Trophoblast cell (in vitro differentiated cells and primary cell): Measurements from ENCODE around the gene CACNA1C.
A peak's percentile ranks its signal among the peaks of the same experiment; 100 is the strongest.

Experiments
- DNase-seq, 2 donors: peaks; one replicate each; pipeline ENCODE4 v3.0.0-alpha.2; 2016
- H2AFZ ChIP-seq: 2 replicates; pipeline ENCODE4 v1.6.1; 2013; ENCODE audit warnings: low read length, moderate library complexity, mild to moderate bottlenecking; ENCODE audit not compliant: insufficient read depth, poor library complexity
- H2AK5ac ChIP-seq: 2 replicates; pipeline ENCODE4 v1.6.1; 2013; ENCODE audit warnings: mild to moderate bottlenecking, low read length
- H2BK120ac ChIP-seq: 2 replicates; pipeline ENCODE4 v1.6.1; 2013; ENCODE audit warnings: low read length, mild to moderate bottlenecking, moderate library complexity; ENCODE audit not compliant: insufficient read depth, poor library complexity
- H2BK12ac ChIP-seq: 2 replicates; pipeline ENCODE4 v1.6.1; 2013; ENCODE audit warnings: mild to moderate bottlenecking, low read length, moderate library complexity
- H2BK5ac ChIP-seq: 2 replicates; pipeline ENCODE4 v1.6.1; 2013; ENCODE audit warnings: low read length, low read depth, moderate library complexity, mild to moderate bottlenecking; ENCODE audit not compliant: poor library complexity
- H3K14ac ChIP-seq: 2 replicates; pipeline ENCODE4 v1.6.1; 2013; ENCODE audit warnings: mild to moderate bottlenecking, low read length
- H3K18ac ChIP-seq: 2 replicates; pipeline ENCODE4 v1.6.1; 2013; ENCODE audit warnings: mild to moderate bottlenecking, low read length
- H3K23ac ChIP-seq: 2 replicates; pipeline ENCODE4 v1.6.1; 2013; ENCODE audit warnings: low read length
- H3K27ac ChIP-seq: 2 replicates; pipeline ENCODE4 v1.5.1; 2013; ENCODE audit warnings: low read depth, mild to moderate bottlenecking, inconsistent platforms, low read length, moderate library complexity
- H3K27me3 ChIP-seq: 2 replicates; pipeline ENCODE4 v1.6.1; 2013; ENCODE audit warnings: inconsistent platforms, mild to moderate bottlenecking, low read length, moderate library complexity; ENCODE audit not compliant: insufficient read depth
- H3K36me3 ChIP-seq, 2 experiments: 1 replicate in 1 of 2; 2 replicates in 1 of 2; pipeline ENCODE4 v1.6.1; 2013; ENCODE audit warnings: low read length in 2 of 2, mild to moderate bottlenecking in 2 of 2, moderate library complexity in 1 of 2; ENCODE audit not compliant: insufficient read depth in 2 of 2, control insufficient read depth in 1 of 2
- H3K4ac ChIP-seq: 2 replicates; pipeline ENCODE4 v1.6.1; 2013; ENCODE audit warnings: low read depth, mild to moderate bottlenecking, low read length, moderate library complexity
- H3K4me1 ChIP-seq, 2 experiments: 1 replicate in 1 of 2; 2 replicates in 1 of 2; pipeline ENCODE4 v1.6.1; 2013; ENCODE audit warnings: low read length in 2 of 2, mild to moderate bottlenecking in 2 of 2, moderate library complexity in 1 of 2; ENCODE audit not compliant: insufficient read depth in 2 of 2, control insufficient read depth in 1 of 2
- H3K4me2 ChIP-seq: 2 replicates; pipeline ENCODE4 v1.6.1; 2013; ENCODE audit warnings: inconsistent platforms, mild to moderate bottlenecking, low read length, moderate library complexity
- H3K4me3 ChIP-seq: 2 replicates; pipeline ENCODE4 v1.5.1; 2013; ENCODE audit warnings: mild to moderate bottlenecking, low read depth, low read length, inconsistent platforms
- H3K79me1 ChIP-seq: one replicate; pipeline ENCODE4 v1.6.1; 2013; ENCODE audit warnings: low read length
- H3K79me2 ChIP-seq: 2 replicates; pipeline ENCODE4 v1.6.1; 2013; ENCODE audit warnings: low read length, mild to moderate bottlenecking; ENCODE audit not compliant: control insufficient read depth, insufficient read depth, poor library complexity
- H3K9ac ChIP-seq: 2 replicates; pipeline ENCODE4 v1.6.1; 2013; ENCODE audit warnings: mild to moderate bottlenecking, low read length
- H3K9me3 ChIP-seq: 2 replicates; pipeline ENCODE4 v1.6.1; 2013; ENCODE audit warnings: low read depth, mild to moderate bottlenecking, control low read depth, inconsistent platforms, low read length; ENCODE audit not compliant: insufficient read depth
- H4K12ac ChIP-seq: 2 replicates; pipeline ENCODE4 v1.6.1; 2013; ENCODE audit warnings: low read depth, mild to moderate bottlenecking, low read length, moderate library complexity
- H4K8ac ChIP-seq: 2 replicates; pipeline ENCODE4 v1.6.1; 2013; ENCODE audit warnings: low read depth, mild to moderate bottlenecking, low read length, moderate library complexity
- H4K91ac ChIP-seq: one replicate; pipeline ENCODE4 v1.6.1; 2013; ENCODE audit warnings: low read depth, mild to moderate bottlenecking, low read length, moderate library complexity
- WGBS: extraction: QIAGEN DNeasy Blood & Tissue Kit; methylation state at CpG from one replicate; pipeline ENCODE4 v1.1.7; 2013; ENCODE audit warnings: missing lambda C conversion rate; ENCODE audit not compliant: insufficient read length, insufficient coverage; ENCODE audit errors: extremely low coverage; 5-methylcytosine and 5-hydroxymethylcytosine counted together

CACNA1C gene

GRCh38 chr12:2482938-2483660, 430.3 kb downstream of the CACNA1C start:
- Histone ChIP-seq H2BK12ac (no peak overlapping the region), H3K27ac (no peak overlapping the region), H4K12ac (no peak overlapping the region), H3K4ac (no peak overlapping the region), H3K79me1 (no peaks in the 10 kb centered on the region), H3K9me3 (peaks cover 2% of the 10 kb centered on the region), H4K91ac (no peak overlapping the region), H2BK120ac (no peak overlapping the region), H3K79me2 (no peaks in the 10 kb centered on the region), H3K14ac (no peak overlapping the region), H4K8ac (no peak overlapping the region), H2AFZ (no peak overlapping the region), H3K27me3 (no peaks in the 10 kb centered on the region), H3K4me3 (no peak overlapping the region), H3K4me2 (no peak overlapping the region), H3K18ac (no peak overlapping the region), H3K36me3 (peaks cover 2 to 8% of the 10 kb centered on the region in 2 experiments), H2BK5ac (no peak overlapping the region), H3K4me1 (no peaks in the 10 kb centered on the region), H3K23ac (no peak overlapping the region), H2AK5ac (no peak overlapping the region), H3K9ac (no peak overlapping the region)
- DNase-seq = no peak
- no CpG with 5 or more reads among the region's 13 CpGs for WGBS

- Histone ChIP-seq H3K4me2 (no peak overlapping the region), H3K4me3 (no peak overlapping the region), H2BK5ac (no peak overlapping the region), H3K9ac (no peak overlapping the region), H2BK120ac (no peak overlapping the region), H3K9me3 (peaks cover 2% of the 10 kb centered on the region), H3K18ac (no peak overlapping the region), H3K79me2 (no peaks in the 10 kb centered on the region), H4K12ac (no peak overlapping the region), H2AFZ (no peak overlapping the region), H3K14ac (no peak overlapping the region), H3K79me1 (no peaks in the 10 kb centered on the region), H4K8ac (no peak overlapping the region), H3K27ac (no peak overlapping the region), H3K36me3 (peaks cover 5 to 8% of the 10 kb centered on the region in 2 experiments), H3K4ac (no peak overlapping the region), H2AK5ac (no peak overlapping the region), H3K4me1 (no peaks in the 10 kb centered on the region), H2BK12ac (no peak overlapping the region), H3K27me3 (no peaks in the 10 kb centered on the region), H4K91ac (no peak overlapping the region), H3K23ac (no peak overlapping the region)
- no CpG with 5 or more reads among the region's 3 CpGs for WGBS
- no peak for DNase-seq
These were observed 430.9 kb downstream of the CACNA1C start for GRCh38 chr12:2483713-2484112.

- Histone ChIP-seq H4K91ac (no peak overlapping the region), H3K79me1 (no peaks in the 10 kb centered on the region), H3K27me3 (no peaks in the 10 kb centered on the region), H3K18ac (no peak overlapping the region), H3K4me2 (no peak overlapping the region), H2AK5ac (no peak overlapping the region), H3K9me3 (peaks cover 2% of the 10 kb centered on the region), H4K8ac (no peak overlapping the region), H2BK5ac (no peak overlapping the region), H3K4ac (no peak overlapping the region), H4K12ac (no peak overlapping the region), H3K4me1 (no peaks in the 10 kb centered on the region), H3K27ac (no peak overlapping the region), H3K36me3 (peaks cover 6 to 8% of the 10 kb centered on the region in 2 experiments), H2AFZ (no peak overlapping the region), H3K4me3 (no peak overlapping the region), H3K14ac (no peak overlapping the region), H3K23ac (no peak overlapping the region), H2BK120ac (no peak overlapping the region), H3K9ac (no peak overlapping the region), H3K79me2 (no peaks in the 10 kb centered on the region), H2BK12ac (no peak overlapping the region)
- DNase-seq = no peak
- no CpG with 5 or more reads among the region's 13 CpGs for WGBS
These were observed 431.5 kb downstream of the CACNA1C start for GRCh38 chr12:2484141-2484776.

GRCh38 chr12:2485681-2486080, 432.9 kb downstream of the CACNA1C start:
- H3K23ac ChIP-seq = peak overlapping the region; percentile 90
- peaks cover 2% of the 10 kb centered on the region for H3K9me3 ChIP-seq
- no peak overlapping the region for H4K91ac ChIP-seq
- no peak overlapping the region for H2BK12ac ChIP-seq
- H3K27me3 ChIP-seq = no peaks in the 10 kb centered on the region
- no peak overlapping the region for H3K14ac ChIP-seq
- no peak overlapping the region for H3K27ac ChIP-seq
- no peak overlapping the region for H4K8ac ChIP-seq
- no peak for DNase-seq
- H3K4ac ChIP-seq = no peak overlapping the region
- H2BK5ac ChIP-seq = no peak overlapping the region
- H2AFZ ChIP-seq = no peak overlapping the region
- H3K4me1 ChIP-seq = no peaks in the 10 kb centered on the region
- H3K79me2 ChIP-seq = no peaks in the 10 kb centered on the region
- no peaks in the 10 kb centered on the region for H3K79me1 ChIP-seq
- H2BK120ac ChIP-seq = no peak overlapping the region
- H3K18ac ChIP-seq = no peak overlapping the region
- peaks cover 6 to 8% of the 10 kb centered on the region in 2 experiments for H3K36me3 ChIP-seq
- no peak overlapping the region for H2AK5ac ChIP-seq
- WGBS = no CpG with 5 or more reads among the region's 7 CpGs
- H3K4me3 ChIP-seq = no peak overlapping the region
- no peak overlapping the region for H4K12ac ChIP-seq
- H3K4me2 ChIP-seq = no peak overlapping the region
- H3K9ac ChIP-seq = no peak overlapping the region
